Mucosa of gallbladder (tissue), 1 donor: ENCODE results near the gene C2orf69. TPM values are rescaled to one million over a fixed set of nuclear protein-coding genes. Genes with fewer than 3 reads are reported as not detected.
"Not testable (repeated sequence)": the region's sequence is repeated elsewhere in the genome, so short reads cannot be mapped to it uniquely, and the experiment has no call there.

Experiments used
- DNase-seq: peaks from one replicate; pipeline ENCODE4 v3.0.0-alpha.2; 2020; ENCODE audit warnings: low spot score
- total RNA-seq: library from RNA; stranded (reverse); gene quantifications from one replicate; pipeline ENCODE4 v1.2.1, GENCODE V29; 2021
- donor health status: DM: no; HTN: no; CAD: no.

Gene C2orf69, protein sequence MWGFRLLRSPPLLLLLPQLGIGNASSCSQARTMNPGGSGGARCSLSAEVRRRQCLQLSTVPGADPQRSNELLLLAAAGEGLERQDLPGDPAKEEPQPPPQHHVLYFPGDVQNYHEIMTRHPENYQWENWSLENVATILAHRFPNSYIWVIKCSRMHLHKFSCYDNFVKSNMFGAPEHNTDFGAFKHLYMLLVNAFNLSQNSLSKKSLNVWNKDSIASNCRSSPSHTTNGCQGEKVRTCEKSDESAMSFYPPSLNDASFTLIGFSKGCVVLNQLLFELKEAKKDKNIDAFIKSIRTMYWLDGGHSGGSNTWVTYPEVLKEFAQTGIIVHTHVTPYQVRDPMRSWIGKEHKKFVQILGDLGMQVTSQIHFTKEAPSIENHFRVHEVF
- total RNA-seq, result 11.9 TPM

- DNase-seq, result peak; percentile 98
Observed at GRCh38 chr2:199911052-199911876, at the start of gene C2orf69. TSS of gene C2orf69 (plus strand) at chr2:199911293. CDS start at chr2:199911439, 146 bp downstream.

DNA sequence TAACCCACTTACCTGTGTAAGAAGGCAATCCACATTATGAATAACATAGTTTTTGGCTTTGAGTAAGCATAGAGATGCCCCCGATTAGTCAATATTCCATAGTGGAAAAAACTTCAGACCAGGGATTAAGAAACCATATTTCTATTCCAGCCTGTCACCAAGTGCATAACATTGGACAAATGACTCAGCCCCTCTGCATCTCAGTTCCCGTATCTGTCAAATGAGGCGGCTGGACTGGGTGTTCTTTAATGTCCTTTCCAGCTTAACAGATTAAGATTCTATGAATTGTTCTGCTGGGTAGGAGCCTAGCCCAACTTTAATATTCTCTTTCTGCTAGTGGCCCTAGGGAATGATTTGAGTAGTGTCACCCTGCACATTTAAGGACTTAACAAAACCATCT is 48.3 kb upstream of the C2orf69 start:
- no peak for DNase-seq

DNA sequence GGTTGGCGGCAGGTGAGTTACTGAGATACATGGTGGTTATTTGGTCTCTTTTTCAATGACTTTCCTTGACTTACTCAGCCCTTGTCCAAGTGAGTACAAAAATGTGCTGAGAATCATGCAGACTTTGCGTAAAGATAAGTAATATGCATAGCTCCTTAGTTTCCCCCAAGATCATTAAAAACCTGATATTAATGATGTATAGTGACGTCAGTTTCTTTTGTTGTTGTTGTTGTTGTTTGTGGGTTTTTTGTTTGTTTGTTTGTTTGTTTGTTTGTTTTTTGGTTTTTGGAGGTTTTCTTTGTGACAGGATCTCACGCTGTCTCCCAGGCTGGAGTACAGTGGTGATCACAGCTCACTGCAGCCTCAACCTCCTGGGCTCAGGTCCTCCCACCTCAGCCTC is 45.2 kb upstream of the C2orf69 start:
- DNase-seq, result no peak

- DNase-seq, result no peak
Observed at GRCh38 chr2:199868431-199869226, 42.5 kb upstream of the C2orf69 start.

GRCh38 chr2:199869227-199869541 is 41.9 kb upstream of the C2orf69 start:
- no peak for DNase-seq

DNA sequence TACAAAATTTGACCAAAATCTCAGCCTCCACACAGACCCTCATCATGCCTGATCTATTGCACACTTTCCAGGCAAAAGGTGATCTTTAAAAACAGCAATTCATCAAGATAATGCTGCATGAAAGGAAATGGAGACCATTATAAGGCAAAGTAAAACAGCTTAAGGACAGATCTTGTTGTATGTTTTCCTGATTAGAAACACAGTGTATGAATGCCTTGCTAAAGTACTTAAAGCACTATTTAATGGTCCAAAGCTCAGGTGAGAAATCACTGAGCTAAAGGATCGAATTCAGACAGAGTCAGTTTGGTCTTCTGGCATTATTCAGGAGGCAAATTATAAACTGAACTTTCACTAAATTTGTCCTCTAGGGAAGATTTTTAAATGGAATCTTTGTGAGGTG is 41.4 kb upstream of the C2orf69 start:
- DNase-seq, result no peak

DNA sequence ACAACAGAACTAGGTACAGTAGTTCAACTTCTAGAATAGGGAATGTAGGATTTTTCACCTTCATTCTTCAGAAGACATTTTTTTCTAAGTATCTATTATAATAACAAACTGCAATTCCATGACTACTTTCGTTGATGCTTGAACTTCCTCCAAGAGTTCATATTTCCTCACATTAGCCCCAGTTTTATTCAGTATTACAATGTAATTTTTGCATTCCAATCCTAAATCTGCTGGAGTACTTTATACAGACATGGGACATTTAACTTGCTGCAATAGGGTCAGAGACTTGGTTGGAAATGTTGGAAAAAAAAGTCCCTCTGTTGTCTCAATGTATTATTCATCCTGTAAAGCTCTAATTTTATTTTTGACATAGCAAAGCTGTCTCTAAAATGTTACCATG is 40.5 kb upstream of the C2orf69 start:
- no peak for DNase-seq

DNA sequence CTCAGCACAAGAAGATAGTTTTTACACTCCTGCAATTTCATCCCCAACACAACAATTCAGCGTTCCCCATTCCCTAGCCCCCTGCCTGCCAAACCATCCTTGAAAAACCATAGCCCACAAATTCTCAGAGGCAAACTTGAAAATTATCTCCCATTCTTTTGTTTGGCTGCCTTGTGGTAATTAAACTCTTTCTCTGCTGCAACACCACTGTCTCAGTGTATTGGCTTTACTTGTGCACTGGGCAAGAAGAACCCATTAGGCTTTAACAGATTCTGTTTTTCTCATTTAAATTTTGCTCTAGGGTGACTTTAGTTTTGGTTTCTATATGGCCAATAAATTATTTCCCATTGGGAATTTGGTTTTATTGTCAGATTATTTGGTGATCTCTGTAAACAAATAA is 36.9 kb upstream of the C2orf69 start:
- DNase-seq, result no peak

- no peak for DNase-seq
Observed at GRCh38 chr2:199875400-199875799, 35.7 kb upstream of the C2orf69 start.

DNA sequence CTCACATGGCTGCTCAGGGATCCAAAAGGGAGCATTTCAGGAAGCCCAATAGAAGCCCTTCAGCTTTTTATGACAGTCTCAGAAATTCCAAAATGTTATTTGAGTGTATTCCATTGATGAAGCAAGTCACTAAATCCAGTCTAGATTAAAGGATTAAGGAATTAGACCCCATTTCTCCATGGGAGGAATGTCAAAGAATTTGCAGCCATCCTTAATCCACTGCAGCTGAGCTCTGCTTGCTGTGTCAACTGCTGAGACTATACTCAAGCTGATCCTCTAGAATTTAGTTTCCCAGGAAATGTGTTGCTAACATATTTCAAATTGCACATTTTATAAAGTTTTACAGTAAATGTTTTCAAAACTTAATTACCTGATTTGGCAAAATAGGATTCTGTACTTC is 28.4 kb upstream of the C2orf69 start:
- DNase-seq, result no peak

- DNase-seq, result no peak
Observed at GRCh38 chr2:199883474-199884212, 27.4 kb upstream of the C2orf69 start.

DNA sequence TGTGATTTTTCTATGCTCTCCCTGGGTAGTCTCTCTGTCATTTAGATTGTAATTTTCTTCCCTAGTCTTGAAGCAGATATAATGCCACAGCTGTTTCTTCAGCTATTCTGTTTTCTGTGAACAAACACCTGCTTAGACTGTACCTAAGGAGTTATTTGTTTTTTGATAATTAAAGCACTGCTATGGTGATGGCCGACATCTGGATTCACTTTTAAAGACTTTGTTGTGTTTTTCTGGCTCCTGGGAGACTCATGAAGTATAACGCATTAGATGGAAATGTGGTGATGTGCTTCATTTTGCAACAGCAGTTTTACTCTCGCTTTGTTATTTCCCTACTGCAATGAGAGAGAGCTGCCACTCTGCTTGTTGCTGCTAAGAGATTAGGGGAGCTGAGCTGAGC is 15.7 kb upstream of the C2orf69 start:
- no peak for DNase-seq

DNA sequence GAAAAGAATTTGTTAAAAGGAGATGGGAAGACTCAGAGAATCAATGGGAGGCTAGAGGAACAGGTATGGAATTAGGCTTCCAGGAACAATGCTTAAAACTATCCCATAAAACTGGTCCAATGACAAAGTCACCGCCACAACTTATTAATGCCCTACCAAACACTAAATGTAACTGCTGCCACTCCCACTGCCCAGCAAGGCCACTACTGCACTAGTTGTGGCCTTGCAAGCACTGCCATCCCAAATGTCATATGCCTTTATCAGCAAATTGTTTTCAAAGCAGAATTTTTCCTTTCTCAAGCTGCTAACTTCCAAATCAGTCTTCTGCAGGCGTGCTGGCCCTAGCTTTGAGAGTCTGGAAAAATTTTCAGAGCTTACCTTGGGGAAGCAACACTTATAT is 14.5 kb upstream of the C2orf69 start:
- DNase-seq, result no peak

- DNase-seq, result no peak
Observed at GRCh38 chr2:199901942-199902341, 9.2 kb upstream of the C2orf69 start.

- DNase-seq, result no peak
Observed at GRCh38 chr2:199902486-199903110, 8.5 kb upstream of the C2orf69 start.

DNA sequence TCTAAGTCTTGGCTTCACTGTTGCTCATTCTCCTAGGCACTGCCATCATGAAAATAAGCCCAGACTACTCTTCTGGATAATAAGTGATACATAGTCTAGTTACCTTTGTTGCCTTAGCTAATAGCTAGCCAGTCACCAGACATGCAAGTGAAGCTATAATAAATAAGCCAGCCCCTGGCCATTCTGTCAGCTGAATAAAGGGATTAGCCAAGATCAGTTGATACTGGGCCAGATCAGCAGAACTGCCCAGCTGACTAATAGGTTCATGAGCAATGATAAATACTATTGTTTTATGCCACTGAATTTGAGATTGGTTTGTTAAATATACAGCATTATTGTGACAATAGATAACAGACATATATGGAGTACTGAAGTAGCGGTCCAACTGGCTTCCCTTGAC is 8.0 kb upstream of the C2orf69 start:
- DNase-seq, result no peak

DNA sequence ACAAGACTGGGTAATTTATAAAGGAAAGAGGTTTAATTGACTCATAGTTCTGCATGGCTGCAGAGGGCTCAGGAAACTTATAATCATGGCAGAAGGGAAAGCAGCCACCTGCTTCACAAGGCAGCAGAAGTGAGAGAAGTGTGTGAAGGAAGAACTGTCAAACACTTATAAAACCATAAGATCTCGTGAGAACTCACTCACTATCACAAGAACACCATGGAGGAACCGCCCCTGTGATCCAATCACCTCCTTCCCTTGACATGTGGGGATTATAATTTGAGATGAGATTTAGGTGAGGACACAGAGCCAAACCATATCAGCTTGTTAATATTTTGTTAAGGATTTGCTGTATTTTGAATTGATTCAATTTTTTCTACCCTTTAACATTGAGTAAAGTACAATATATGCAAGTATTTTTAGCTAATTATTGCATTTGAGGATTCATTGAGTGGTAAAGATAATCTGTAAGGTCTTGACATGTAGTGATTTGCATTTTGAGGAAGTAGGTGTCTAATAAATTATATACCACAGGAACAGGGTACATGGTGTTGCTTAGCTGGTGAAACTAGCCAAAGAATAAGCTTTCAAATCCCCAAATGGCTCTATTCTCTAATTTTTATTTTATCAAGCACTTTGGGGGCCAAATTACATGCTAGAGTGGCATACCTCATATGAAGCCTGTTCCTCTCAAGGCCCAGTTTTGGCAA is 3.9 kb upstream of the C2orf69 start:
- no peak for DNase-seq

DNA sequence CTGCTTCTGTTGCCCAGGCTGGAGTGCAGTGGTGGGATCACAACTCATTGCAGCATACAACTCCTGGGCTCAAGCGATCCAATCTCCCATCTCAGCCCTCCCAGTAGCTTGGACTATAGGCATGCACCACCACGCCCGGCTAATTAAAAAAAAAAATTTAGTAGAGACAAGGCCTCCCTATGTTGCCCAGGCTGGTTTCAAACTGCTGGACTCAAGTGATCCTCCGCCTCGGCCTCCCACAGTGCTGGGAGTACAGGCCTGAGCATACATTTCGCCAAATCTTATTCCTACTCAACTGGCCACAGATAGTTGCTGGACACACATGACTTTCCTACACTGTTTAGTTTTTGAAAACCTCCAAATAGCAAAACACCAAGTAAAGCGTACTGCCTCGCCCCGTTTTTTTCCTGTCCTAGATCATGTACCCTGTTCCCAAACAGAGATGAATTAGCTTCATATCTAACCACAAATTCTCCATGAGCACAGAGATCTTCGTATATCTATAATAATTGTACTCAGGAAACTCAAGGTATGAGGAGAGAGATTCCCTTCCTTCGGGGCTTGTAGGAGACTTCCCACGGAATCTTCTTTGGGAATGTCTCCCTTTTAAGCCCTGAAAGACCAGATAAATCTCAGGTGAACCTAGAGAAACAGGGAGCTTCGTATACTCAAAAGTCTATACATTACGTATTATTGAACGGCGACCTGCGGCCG is 598 bp upstream of the C2orf69 start:
- DNase-seq, result no peak

- no peak for DNase-seq
Observed at GRCh38 chr2:199911877-199912161, 726 bp downstream of the C2orf69 start.

GRCh38 chr2:199912553-199913114 is 1.5 kb downstream of the C2orf69 start:
- not testable (repeated sequence) for DNase-seq
